ENCODE data around the gene TOP3B.

Gene TOP3B

GRCh38 chr22:21989049-21989448 lies 6.5 kb upstream of the TOP3B start:
- no peak overlapping the region for H3K4me3 ChIP-seq (ENCODE audit: low read length)
- TF ChIP-seq EZH2phosphoT487 (IDR thresholded peaks at IDR 0.05; ENCODE audit: borderline replicate concordance, low read length) (no peak), CTCF (IDR thresholded peaks at IDR 0.05; ENCODE audit: low read depth, low read length, poor library complexity, severe bottlenecking) (no peak)
- no peaks in the 10 kb centered on the region; the same call in 1 of the 2 replicates for H3F3A ChIP-seq (ENCODE audit: control insufficient read depth, insufficient read depth)

DNA sequence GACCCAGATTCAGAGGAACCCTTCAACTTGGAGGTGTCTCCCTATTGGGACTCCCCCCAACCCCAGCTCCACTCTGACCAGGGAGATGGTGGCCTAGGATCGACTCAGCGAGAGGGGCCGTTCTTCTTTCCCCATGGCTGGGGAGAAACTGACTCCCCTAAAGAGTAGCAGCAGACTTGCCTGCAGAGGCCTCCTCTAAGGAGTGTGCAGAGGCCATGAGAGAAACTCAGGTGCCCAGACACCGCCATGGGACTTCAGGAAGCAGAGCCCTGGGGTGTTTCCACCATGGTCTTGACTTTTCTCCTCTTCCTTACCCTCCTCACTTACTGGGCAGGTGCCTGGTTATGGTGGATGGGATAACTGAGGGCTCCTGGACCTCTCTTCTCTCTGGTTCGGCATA lies 2.6 kb upstream of the TOP3B start:
- H3K27ac ChIP-seq (ENCODE audit: low read depth, low read length) = no peak overlapping the region
- H3K79me2 ChIP-seq (ENCODE audit: control insufficient read depth, low read length) = peaks cover 27% of the 10 kb centered on the region
- H3K36me3 ChIP-seq (ENCODE audit: control insufficient read depth, low read length) = peaks cover 14% of the 10 kb centered on the region
- H4K20me1 ChIP-seq (ENCODE audit: control insufficient read depth, insufficient read depth, low read depth, low read length) = no peaks in the 10 kb centered on the region
- H3K4me2 ChIP-seq (ENCODE audit: low read length) = no peak overlapping the region
- no peaks in the 10 kb centered on the region for H3K9me3 ChIP-seq (ENCODE audit: control insufficient read depth, insufficient read depth, low read length)
- peaks cover 16% of the 10 kb centered on the region for H3K4me1 ChIP-seq (ENCODE audit: control insufficient read depth, low read length)
- no peaks in the 10 kb centered on the region; the same call in 1 of the 2 replicates for H3F3A ChIP-seq (ENCODE audit: control insufficient read depth, insufficient read depth)
- TF ChIP-seq EZH2phosphoT487 (IDR thresholded peaks at IDR 0.05; ENCODE audit: borderline replicate concordance, low read length) = no peak
- no peak for TF ChIP-seq CTCF (IDR thresholded peaks at IDR 0.05; ENCODE audit: low read depth, low read length, poor library complexity, severe bottlenecking)
- no peaks in the 10 kb centered on the region for H3K27me3 ChIP-seq (ENCODE audit: control insufficient read depth, low read length)
- H3K4me3 ChIP-seq (ENCODE audit: low read length) = no peak overlapping the region
- no peaks in the 10 kb centered on the region for H3K9me2 ChIP-seq (replicated peaks; ENCODE audit: control insufficient read depth, low read length)

More at GRCh38 chr22:21989049-21989448, 6.5 kb upstream of the TOP3B start:
- H3K36me3 ChIP-seq (ENCODE audit: control insufficient read depth, low read length) = peaks cover 10% of the 10 kb centered on the region; the same call in 1 of the 2 replicates
- H3K79me2 ChIP-seq (ENCODE audit: control insufficient read depth, low read length) = no peaks in the 10 kb centered on the region
- H4K20me1 ChIP-seq (ENCODE audit: control insufficient read depth, insufficient read depth, low read depth, low read length) = no peaks in the 10 kb centered on the region
- H3K9me3 ChIP-seq (ENCODE audit: control insufficient read depth, insufficient read depth, low read length) = no peaks in the 10 kb centered on the region
- no peak overlapping the region for H3K27ac ChIP-seq (ENCODE audit: low read depth, low read length)
- H3K27me3 ChIP-seq (ENCODE audit: control insufficient read depth, low read length) = no peaks in the 10 kb centered on the region
- H3K9me2 ChIP-seq (replicated peaks; ENCODE audit: control insufficient read depth, low read length) = no peaks in the 10 kb centered on the region
- H3K4me1 ChIP-seq (ENCODE audit: control insufficient read depth, low read length) = no peaks in the 10 kb centered on the region
- H3K4me2 ChIP-seq (ENCODE audit: low read length) = no peak overlapping the region

DNA sequence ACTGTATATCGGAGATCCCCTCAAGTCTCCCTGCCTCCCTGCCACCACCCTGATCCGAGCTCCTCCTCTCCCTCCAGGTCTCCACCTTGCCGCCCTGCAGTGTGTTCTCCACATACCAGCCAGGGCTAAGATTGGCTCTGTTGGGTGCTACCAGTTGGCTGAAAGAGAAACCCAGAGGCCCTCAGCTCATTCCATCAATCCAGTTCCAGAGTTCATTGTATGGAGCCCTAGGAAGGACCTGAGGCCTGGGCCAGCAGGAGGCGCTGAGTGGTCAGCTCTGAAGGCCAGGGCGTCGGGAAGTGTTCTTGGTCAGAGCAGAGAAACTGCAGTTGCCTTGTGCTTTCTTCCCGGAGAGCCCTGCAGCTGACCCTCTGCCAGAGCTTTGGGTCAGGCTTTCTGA lies 2.2 kb upstream of the TOP3B start:
- Histone ChIP-seq H4K20me1 (ENCODE audit: control insufficient read depth, insufficient read depth, low read depth, low read length) (no peaks in the 10 kb centered on the region), H3K27me3 (ENCODE audit: control insufficient read depth, low read length) (no peaks in the 10 kb centered on the region), H3K79me2 (ENCODE audit: control insufficient read depth, low read length) (peaks cover 31% of the 10 kb centered on the region), H3K4me3 (ENCODE audit: low read length) (no peak overlapping the region), H3F3A (ENCODE audit: control insufficient read depth, insufficient read depth) (no peaks in the 10 kb centered on the region; the same call in 1 of the 2 replicates), H3K36me3 (ENCODE audit: control insufficient read depth, low read length) (peaks cover 17% of the 10 kb centered on the region), H3K4me1 (ENCODE audit: control insufficient read depth, low read length) (peaks cover 16% of the 10 kb centered on the region), H3K9me2 (replicated peaks; ENCODE audit: control insufficient read depth, low read length) (no peaks in the 10 kb centered on the region), H3K4me2 (ENCODE audit: low read length) (no peak overlapping the region), H3K27ac (ENCODE audit: low read depth, low read length) (no peak overlapping the region), H3K9me3 (ENCODE audit: control insufficient read depth, insufficient read depth, low read length) (no peaks in the 10 kb centered on the region)
- TF ChIP-seq CTCF (IDR thresholded peaks at IDR 0.05; ENCODE audit: low read depth, low read length, poor library complexity, severe bottlenecking) (peak; percentile 72), EZH2phosphoT487 (IDR thresholded peaks at IDR 0.05; ENCODE audit: borderline replicate concordance, low read length) (no peak)

Measured in DOHH2 (cell line).